Fibroblast of the aortic adventitia (primary cell): Measurements from ENCODE around the gene ARHGEF17. TPM values are rescaled to one million over a fixed set of nuclear protein-coding genes. Genes with fewer than 3 reads are reported as not detected.
A peak's percentile ranks its signal among the peaks of the same experiment; 100 is the strongest.

Experiments
- DNase-seq: peaks from one replicate; pipeline ENCODE4 v3.0.0-alpha.2; 2010; ENCODE audit warnings: low read depth
- H3K4me3 ChIP-seq: 2 replicates; pipeline ENCODE4 v1.5.1; 2011; ENCODE audit warnings: low read depth, mild to moderate bottlenecking, control low read depth, low read length, moderate library complexity
- CTCF ChIP-seq: IDR thresholded peaks from 2 replicates; pipeline ENCODE4 v1.5.1; 2011; ENCODE audit warnings: mild to moderate bottlenecking, low read length, control low read depth, inconsistent platforms; ENCODE audit not compliant: insufficient read depth
- total RNA-seq: library from RNA; depleted of rRNA; stranded (reverse); fragments of >200 nt; gene quantifications from 2 replicates; pipeline ENCODE4 v1.2.3, GENCODE V29; 2012; ENCODE audit warnings: low replicate concordance

ARHGEF17 gene
- total RNA-seq, 1 donor, result 30.3 TPM

DNA sequence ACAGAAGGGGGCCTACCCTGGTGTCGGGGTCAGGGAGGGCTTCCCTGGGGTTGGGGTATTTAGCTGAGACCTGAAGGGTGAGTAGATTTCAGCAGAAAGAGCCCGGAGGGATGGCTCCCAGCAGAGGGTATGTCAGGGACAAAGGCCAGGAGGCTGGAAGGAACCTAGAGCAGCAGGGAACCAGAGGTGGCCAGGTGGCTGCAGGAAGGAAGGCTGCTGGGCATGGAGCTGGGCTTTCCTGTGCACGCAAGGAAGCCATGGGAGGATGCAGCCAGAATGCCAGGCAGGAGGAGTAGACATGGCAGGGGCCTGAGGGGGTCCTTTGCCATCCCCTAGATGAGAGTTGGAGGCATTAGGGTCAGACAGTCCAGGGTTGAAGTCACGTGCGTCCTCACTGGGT lies 40.8 kb downstream of the ARHGEF17 start:
- no peak for DNase-seq
- no peak overlapping the region for H3K4me3 ChIP-seq
- TF ChIP-seq CTCF, result no peak

DNA sequence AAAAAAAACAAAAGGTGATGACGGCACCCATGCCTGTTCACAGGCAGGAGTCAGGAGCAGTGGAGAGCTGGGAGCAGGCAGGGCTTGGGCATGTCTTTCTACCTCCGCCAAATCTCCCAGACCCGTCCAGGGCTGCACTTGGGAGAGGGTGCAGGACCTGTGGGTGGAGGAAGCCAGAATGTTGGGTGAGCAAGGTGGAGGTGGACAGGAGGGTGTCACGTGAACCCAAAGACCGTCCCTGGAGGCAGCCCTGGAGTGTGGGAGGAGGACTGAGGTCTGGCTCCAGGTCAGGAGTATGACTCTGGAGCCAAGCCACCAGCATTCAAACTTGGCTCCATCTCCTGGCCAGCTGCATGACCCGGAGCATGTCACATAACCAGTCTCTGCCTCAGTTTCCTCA lies 41.6 kb downstream of the ARHGEF17 start:
- H3K4me3 ChIP-seq, result no peak overlapping the region
- no peak for TF ChIP-seq CTCF
- no peak for DNase-seq

- no peak overlapping the region for H3K4me3 ChIP-seq
- TF ChIP-seq CTCF, result peak; percentile 98
- peak; percentile 86 for DNase-seq
Observed at GRCh38 chr11:73350908-73351636, 43.0 kb downstream of the ARHGEF17 start.

- TF ChIP-seq CTCF, result no peak
- no peak for DNase-seq
- no peak overlapping the region for H3K4me3 ChIP-seq
Observed at GRCh38 chr11:73353422-73353821, 45.3 kb downstream of the ARHGEF17 start.

GRCh38 chr11:73355109-73355508 lies 47.0 kb downstream of the ARHGEF17 start:
- H3K4me3 ChIP-seq, result no peak overlapping the region
- no peak for TF ChIP-seq CTCF
- DNase-seq, result no peak

DNA sequence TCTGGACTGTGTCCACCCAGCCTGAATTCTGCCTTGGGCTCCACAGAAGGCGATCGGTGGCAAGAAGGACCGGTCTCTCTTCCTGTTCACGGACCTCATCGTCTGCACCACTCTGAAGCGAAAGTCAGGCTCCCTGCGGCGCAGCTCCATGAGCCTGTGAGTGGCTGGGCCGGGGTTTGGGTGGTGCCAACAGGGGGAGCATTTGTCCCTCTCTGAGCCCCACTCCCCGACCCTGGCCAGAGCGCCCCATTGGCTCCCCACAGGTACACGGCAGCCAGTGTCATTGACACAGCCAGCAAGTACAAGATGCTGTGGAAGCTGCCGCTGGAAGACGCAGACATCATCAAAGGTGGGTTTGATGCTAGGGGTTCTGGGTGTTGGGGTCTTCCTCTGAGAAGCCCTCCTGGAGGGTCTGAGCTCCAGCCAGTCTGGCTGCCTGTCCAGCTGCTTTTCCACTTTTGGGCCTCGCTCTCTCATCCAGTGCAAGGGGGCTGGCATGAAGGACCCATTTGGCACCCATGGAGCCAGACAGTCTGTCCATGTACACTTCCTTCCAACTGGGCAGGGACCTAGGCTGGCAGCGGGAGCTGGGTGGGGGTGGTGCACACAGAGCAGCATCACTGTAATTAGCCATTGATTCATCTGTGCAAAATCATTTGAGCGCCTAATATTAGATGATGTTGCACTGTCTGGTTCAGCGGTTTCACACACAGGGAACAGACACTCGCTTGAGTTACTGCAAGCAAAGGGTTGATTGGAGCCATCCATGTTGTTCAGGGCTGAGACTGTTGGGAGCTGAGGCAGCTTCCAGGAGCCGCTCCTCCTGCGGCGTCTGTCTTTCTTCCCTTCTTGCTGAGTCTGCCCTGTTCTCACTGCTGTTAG lies 49.1 kb downstream of the ARHGEF17 start:
- no peak overlapping the region for H3K4me3 ChIP-seq
- DNase-seq, result no peak
- no peak for TF ChIP-seq CTCF
